ENCODE measurements around the gene TOR1B.

Gene TOR1B

DNA sequence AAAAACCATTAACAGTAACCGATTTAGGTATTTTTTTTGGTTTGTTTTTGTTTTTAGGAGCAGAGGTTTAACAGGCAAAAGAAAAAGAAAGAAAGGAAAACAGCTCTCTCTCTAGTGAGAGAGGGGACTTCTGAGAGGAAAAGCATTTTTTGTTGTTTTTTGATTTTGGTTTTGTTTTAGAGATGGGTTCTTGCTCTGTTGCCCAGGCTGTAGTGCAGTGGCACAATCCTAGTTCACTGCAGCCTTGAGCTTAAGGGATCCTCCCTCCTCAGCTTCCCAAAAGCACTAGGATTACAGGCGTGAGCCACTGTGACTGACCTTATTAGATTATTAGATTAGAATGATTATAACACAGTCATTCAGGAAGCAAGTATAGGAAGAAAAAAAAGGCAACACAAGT lies 42.4 kb downstream of the TOR1B start:
- DNase-seq (ENCODE audit: low spot score) = no peak

DNA sequence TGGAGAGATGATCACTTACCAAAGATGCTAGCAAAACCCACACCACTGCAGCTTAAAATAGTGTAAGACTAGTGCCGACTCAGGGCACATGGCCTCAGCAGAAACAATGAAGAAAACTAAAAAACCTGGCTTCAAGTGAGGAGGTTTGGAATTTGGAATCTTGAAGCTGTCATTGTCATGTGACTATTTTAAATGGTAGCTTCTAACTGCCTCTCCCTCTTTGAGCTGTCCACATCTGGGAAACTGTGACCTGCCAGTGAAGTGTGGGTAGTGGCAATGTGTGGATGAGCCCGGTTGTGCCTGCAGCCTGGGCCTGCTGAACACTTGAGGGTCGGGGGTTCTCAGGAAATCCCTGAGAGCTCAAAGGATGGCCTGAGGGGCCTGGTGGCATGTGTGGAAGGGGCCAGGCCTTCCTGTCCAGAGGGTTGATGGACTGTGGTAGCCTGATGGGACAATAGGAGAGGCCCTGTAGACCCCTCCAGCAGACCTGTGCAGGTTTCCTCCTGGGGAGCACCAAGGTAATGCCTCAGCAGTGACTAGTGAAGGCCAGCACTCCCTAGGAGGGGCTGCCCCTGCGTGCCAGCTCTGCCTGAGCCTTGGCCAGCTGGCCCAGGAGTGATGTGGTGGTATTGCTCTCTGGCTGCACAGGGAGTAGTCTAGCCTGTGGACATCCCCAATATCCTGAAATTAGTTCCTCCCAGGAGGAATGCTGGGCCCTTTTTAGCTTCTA lies 45.9 kb downstream of the TOR1B start:
- DNase-seq (ENCODE audit: low spot score) = no peak

DNA sequence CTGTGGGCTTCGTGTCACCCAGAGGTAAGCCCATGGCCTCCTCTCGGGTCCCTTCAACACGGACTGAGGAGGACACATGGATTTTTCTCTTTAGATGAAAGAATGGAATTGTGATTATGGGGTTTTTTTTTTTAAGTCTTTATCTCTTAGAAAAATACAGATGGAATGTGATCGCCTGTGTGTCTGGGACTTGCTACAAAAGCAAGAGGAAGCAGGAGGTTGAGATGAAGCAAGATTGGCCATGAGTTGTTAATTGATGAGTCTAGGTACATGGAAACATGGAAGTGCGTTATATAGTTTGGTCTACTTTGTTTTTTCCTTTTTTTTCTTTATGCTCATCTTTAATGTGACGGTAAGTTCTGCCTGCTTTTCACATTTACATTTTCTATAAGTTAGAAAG lies 46.9 kb downstream of the TOR1B start:
- no peak for DNase-seq (ENCODE audit: low spot score)

DNA sequence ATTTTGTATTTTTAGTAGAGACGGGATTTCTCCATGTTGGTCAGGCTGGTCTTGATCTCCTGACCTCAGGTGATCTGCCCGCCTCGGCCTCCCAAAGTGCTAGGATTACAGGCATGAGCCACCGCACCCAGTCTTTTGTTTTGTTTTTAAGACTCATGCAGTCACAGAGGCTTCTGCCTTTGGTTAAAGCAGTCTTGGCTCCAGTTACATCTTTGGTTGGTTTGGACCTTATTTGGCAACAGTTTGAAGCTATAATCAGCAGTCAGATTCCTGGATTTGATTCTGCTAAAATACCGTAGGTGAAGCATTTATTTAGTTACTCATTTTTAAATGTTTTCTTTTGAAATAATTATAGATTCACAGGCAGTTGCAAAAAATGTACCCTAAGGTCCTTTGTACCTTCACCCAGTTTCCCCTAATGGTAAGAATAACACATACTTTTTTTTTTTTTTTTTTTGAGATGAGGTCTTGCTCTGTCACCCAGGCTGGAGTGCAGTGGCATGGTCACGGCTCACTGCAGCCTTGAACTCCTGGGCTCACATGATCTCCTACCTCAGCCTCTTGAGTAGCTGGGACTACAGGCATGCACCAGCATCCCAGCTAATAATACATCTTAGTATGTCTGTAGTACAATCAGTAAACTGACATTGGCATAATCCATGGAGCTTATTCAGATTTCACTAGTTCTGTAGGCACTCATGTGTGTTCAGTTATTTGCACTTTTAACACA lies 48.0 kb downstream of the TOR1B start:
- no peak for DNase-seq (ENCODE audit: low spot score)

DNA sequence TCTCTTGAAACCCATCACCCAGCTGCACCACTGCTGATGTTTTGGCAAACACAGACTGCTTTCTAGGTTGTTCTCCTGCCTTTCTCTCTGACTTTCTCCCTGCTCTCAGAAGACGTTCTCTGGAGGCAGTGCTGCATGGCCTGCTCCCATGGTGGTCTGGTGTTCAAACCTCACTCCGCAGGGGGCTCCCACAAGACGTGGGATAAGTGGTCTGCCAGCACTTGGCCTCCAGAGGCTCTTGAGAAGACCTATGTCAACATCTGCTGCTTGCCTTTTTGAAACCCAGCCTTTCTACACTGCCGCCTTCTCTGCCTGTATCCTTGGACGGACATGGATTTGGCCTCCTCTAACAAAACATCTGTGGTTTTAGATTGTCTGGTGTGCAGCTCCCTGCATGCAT lies 48.8 kb downstream of the TOR1B start:
- DNase-seq (ENCODE audit: low spot score) = no peak

DNA sequence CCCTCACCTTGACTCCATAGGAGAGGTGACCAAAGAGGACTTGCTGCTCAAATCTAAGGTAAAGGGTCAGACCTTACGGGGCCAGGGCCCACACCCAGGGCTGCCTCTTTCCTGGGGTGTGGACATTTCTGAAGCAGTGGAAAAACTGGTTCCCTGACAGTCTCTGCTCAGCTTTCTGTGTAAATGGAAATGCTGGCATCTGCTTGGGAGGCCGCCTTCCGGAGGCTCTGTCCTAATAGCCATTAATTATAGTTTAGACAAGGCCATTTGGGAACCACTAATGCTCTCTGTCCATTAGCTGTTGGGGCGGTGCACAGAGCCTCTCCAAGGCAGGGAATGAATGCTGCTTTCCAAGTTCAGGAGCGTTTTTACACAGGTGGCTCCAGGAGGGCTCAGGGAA lies 49.6 kb downstream of the TOR1B start:
- DNase-seq (ENCODE audit: low spot score) = no peak

DNA sequence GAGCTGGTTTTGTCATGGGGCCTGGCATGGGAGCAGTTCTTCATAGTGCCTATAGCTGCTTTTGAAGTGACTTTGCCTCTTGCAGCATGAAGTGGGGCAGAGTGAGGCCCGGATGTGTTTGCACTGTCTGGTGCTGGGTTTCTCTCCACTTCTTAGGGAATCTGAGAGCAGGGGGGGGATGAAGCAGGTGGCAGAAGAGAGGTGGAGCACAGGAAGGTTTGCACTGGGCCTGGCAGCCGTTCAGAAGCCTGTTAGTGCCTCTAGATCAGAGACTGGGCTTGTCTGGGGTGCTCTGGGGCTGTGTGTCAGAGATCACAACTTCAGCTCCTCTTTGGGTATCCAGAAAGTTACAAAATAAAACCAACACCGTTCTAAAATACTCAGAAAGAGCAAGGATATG lies 50.6 kb downstream of the TOR1B start:
- DNase-seq (ENCODE audit: low spot score) = no peak

DNA sequence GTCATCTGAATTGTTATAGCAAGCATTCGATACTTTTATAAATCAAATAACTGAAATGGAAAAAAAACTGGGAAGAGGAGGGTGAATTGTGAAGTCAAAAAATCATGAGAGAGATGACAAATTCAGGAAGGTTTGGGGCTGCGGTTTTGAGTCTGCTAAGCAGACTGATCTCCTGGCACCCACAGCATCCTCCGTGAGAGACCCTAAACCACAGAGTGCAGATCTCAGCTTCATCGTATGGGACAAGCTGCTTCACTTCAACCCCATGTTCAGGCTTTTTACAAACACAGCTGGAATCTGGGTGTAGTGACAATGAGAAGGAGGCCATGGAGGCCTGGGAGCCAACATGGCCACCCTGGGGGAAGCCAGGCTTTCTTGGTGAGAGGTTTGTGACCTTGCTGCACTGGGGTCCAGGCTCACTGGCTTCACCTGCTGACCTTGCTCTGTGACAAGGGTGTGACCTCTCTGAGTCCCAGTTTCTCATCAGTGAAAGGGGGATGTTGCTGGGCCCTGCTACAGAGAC lies 51.7 kb downstream of the TOR1B start:
- DNase-seq (ENCODE audit: low spot score) = no peak

DNA sequence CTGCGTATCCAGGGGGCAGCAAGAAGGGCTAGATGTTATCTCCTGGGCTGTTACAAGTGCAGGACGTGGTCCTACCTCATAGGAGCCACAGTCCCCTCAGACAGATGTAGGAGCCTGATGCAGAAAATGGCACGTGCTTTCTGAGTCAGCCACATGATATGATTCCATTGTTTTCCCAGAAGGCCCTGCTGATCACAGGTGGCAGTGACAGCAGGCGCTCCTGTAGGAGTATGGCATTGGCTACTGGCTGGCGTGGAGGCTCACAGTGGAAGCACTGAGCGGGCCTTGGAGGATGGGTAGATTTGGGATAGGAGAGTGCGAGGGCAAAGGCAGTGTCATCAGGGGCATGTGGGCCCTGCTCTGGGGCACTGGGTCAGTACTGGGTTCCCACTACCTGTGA lies 54.2 kb downstream of the TOR1B start:
- no peak for DNase-seq (ENCODE audit: low spot score)

DNA sequence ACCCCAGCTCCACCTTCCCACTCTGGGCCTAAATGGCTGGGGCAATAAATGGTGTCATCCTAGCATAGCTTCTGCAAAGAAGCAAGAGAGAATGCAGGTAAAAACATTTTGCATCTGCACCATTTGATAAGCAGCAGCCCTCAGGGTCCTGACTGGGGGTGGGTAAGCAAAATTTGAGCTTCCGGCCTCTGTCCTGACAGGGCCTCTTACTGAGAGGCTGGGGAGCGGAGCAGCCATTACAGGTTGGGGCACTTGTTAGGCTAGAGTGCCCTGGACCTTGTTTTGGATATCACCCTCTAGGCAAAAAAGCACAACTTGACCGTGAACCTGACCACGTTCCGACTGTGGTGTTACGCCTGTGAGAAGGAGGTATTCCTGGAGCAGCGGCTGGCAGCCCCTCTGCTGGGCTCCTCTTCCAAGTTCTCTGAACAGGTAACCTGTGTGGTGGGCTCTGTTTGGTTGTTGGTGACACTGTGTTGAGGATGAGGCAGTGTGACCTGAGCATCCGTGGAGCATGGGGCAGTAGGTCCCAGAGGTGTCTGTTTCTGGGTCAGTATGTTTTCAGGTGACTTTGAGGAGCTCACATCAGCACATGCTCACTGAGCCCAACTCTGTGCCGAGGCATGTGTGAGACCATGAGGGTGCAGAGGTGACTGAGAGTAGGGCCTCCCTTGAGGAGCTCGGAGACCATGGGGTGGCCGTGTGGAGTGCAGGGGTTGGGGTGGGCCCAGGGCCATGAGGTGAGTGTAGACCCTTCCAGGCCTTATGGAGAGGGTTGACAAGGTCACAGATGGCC lies 55.4 kb downstream of the TOR1B start:
- no peak for DNase-seq (ENCODE audit: low spot score)

Data from putamen (tissue), 1 donor.